ENCODE measurements around the gene AVPR1A.

AVPR1A gene

DNA sequence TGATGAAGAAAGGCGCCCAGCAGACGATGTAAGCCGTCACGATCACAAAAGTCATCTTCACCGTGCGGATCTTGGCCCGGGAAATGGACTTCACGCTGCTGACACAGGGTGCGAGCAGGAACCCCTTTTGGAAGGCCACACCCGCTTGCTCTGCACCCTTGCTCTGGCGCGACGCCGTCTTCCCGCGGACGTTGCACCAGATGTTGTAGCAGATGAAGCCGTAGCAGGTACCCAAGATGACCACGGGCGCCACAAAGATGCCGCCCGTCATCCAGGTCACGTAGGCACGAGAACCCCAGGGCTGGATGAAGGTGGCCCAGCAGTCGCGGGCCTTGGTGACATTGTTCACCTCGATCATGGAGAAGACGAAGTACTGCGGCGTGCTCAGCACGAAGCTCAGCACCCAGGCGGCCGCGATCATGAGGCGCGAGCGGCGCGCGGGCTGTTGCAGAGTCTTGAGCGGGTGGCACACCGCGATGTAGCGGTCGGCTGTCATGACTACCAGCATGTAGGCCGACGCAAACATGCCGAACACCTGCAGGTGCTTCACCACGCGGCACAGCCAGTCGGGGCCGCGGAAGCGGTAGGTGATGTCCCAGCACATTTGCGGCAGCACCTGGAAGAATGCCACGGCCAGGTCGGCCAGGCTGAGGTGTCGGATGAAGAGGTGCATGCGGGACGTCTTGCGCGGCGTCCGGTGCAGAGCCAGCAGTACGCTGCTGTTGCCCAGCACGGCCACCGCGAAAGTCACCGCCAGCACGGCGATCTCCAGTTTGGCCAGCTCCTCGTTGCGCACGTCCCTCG lies 890 bp downstream of the AVPR1A start:
- H3K9ac ChIP-seq (ENCODE audit: low read length), result peak overlapping the region; percentile 6
- H3K4me3 ChIP-seq (ENCODE audit: low read length), result peak overlapping the region; percentile 34
- H3K27me3 ChIP-seq (ENCODE audit: control insufficient read depth, insufficient read depth, low read length), result peaks cover 61% of the 10 kb centered on the region
- H3K9me3 ChIP-seq (ENCODE audit: control insufficient read depth, low read length), result no peaks in the 10 kb centered on the region
- no peaks in the 10 kb centered on the region for H3K36me3 ChIP-seq (ENCODE audit: control insufficient read depth, insufficient read depth, low read length)
- H3K4me1 ChIP-seq (ENCODE audit: control insufficient read depth, insufficient read depth, low read length), result peaks cover 22% of the 10 kb centered on the region

GRCh38 chr12:63144556-63144955 lies 6.4 kb downstream of the AVPR1A start:
- no peaks in the 10 kb centered on the region for H3K9me3 ChIP-seq (ENCODE audit: control insufficient read depth, low read length)

DNA sequence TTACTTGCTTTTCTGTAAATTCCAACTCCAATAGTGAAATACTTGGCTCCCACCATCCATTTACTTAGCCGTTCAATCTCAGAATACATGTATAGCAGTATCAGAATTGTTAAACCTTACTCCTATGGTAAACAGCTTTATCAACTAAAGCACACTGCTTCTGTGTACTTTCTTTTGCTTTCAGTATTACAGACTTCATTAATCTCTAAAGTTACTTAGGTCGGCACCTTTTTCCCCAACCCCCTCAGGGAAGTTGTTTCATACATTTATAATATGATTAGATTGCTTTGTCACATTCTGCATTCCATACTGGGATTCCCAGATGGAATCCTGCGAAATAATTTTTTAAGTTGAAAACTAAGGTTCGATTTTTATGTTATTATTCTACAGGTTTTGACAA lies 12.5 kb downstream of the AVPR1A start:
- no peaks in the 10 kb centered on the region for H3K36me3 ChIP-seq (ENCODE audit: control insufficient read depth, insufficient read depth, low read length)
- H3K4me3 ChIP-seq (ENCODE audit: low read length), result no peak overlapping the region
- H3K4me1 ChIP-seq (ENCODE audit: control insufficient read depth, insufficient read depth, low read length), result peaks cover 6% of the 10 kb centered on the region
- H3K27me3 ChIP-seq (ENCODE audit: control insufficient read depth, insufficient read depth, low read length), result no peaks in the 10 kb centered on the region
- H3K9ac ChIP-seq (ENCODE audit: low read length), result no peak overlapping the region
- no peaks in the 10 kb centered on the region for H3K9me3 ChIP-seq (ENCODE audit: control insufficient read depth, low read length)

More at GRCh38 chr12:63144556-63144955, 6.4 kb downstream of the AVPR1A start:
- Histone ChIP-seq H3K9ac (ENCODE audit: low read length) (no peak overlapping the region), H3K4me1 (ENCODE audit: control insufficient read depth, insufficient read depth, low read length) (no peaks in the 10 kb centered on the region), H3K27me3 (ENCODE audit: control insufficient read depth, insufficient read depth, low read length) (peaks cover 24% of the 10 kb centered on the region), H3K4me3 (ENCODE audit: low read length) (no peak overlapping the region), H3K36me3 (ENCODE audit: control insufficient read depth, insufficient read depth, low read length) (no peaks in the 10 kb centered on the region)

DNA sequence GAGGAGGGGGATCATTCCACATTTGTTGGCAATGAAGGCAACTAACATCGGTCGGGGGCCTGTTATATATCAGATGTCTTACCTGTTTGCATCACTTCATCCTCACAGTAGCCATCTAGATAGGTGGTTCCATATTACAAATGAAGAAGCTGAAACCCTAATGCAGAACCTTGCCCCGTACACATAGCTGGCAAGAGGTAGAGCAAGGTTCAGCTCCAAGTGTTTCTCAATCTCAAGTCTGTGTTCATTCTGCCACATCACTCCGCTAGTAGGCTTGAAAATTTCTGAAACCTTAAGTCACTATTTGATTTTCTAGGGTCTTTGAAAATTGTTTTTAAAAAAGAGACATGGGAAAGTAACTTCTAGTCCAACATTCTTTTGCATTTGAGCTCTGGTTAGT lies 17.0 kb downstream of the AVPR1A start:
- Histone ChIP-seq H3K9ac (ENCODE audit: low read length) (no peak overlapping the region), H3K4me1 (ENCODE audit: control insufficient read depth, insufficient read depth, low read length) (peaks cover 4% of the 10 kb centered on the region), H3K36me3 (ENCODE audit: control insufficient read depth, insufficient read depth, low read length) (no peaks in the 10 kb centered on the region)

DNA sequence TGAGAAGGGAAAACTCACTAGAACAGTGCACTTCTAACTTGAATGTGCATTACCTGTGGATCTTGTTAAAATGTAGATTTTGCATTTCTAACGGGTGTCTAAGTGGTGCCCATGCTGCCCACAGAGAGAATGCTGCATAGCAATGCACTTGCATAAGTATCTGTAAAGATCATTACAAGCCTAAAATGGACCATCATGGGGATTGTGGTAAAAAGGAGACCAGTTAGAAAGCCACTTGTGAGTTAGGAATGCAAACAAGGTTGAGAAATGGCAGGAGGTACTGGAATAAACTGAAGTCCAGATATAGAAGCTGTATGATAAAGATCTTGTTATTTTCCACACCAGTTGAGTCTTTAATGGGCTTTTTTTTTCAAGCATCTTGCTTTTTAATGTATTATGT lies 18.8 kb downstream of the AVPR1A start:
- Histone ChIP-seq H3K9me3 (ENCODE audit: control insufficient read depth, low read length) (no peaks in the 10 kb centered on the region), H3K4me3 (ENCODE audit: low read length) (no peak overlapping the region), H3K36me3 (ENCODE audit: control insufficient read depth, insufficient read depth, low read length) (no peaks in the 10 kb centered on the region), H3K4me1 (ENCODE audit: control insufficient read depth, insufficient read depth, low read length) (no peaks in the 10 kb centered on the region), H3K27me3 (ENCODE audit: control insufficient read depth, insufficient read depth, low read length) (no peaks in the 10 kb centered on the region), H3K9ac (ENCODE audit: low read length) (no peak overlapping the region)

More for the DNA sequence above, 17.0 kb downstream of the AVPR1A start:
- Histone ChIP-seq H3K9me3 (ENCODE audit: control insufficient read depth, low read length) (no peaks in the 10 kb centered on the region), H3K4me3 (ENCODE audit: low read length) (no peak overlapping the region), H3K27me3 (ENCODE audit: control insufficient read depth, insufficient read depth, low read length) (no peaks in the 10 kb centered on the region)

- Histone ChIP-seq H3K27me3 (ENCODE audit: control insufficient read depth, insufficient read depth, low read length) (no peaks in the 10 kb centered on the region), H3K4me3 (ENCODE audit: low read length) (no peak overlapping the region), H3K9me3 (ENCODE audit: control insufficient read depth, low read length) (no peaks in the 10 kb centered on the region), H3K36me3 (ENCODE audit: control insufficient read depth, insufficient read depth, low read length) (no peaks in the 10 kb centered on the region), H3K4me1 (ENCODE audit: control insufficient read depth, insufficient read depth, low read length) (no peaks in the 10 kb centered on the region), H3K9ac (ENCODE audit: low read length) (no peak overlapping the region)
Observed at GRCh38 chr12:63129927-63130326, 21.1 kb downstream of the AVPR1A start.

GRCh38 chr12:63124778-63125177 lies 26.2 kb downstream of the AVPR1A start:
- peaks cover 7% of the 10 kb centered on the region for H3K27me3 ChIP-seq (ENCODE audit: control insufficient read depth, insufficient read depth, low read length)
- H3K4me1 ChIP-seq (ENCODE audit: control insufficient read depth, insufficient read depth, low read length), result no peaks in the 10 kb centered on the region
- H3K36me3 ChIP-seq (ENCODE audit: control insufficient read depth, insufficient read depth, low read length), result no peaks in the 10 kb centered on the region
- H3K9ac ChIP-seq (ENCODE audit: low read length), result no peak overlapping the region
- no peaks in the 10 kb centered on the region for H3K9me3 ChIP-seq (ENCODE audit: control insufficient read depth, low read length)
- H3K4me3 ChIP-seq (ENCODE audit: low read length), result no peak overlapping the region

- H3K36me3 ChIP-seq (ENCODE audit: control insufficient read depth, insufficient read depth, low read length), result no peaks in the 10 kb centered on the region
- no peak overlapping the region for H3K9ac ChIP-seq (ENCODE audit: low read length)
- H3K4me1 ChIP-seq (ENCODE audit: control insufficient read depth, insufficient read depth, low read length), result no peaks in the 10 kb centered on the region
- no peaks in the 10 kb centered on the region for H3K27me3 ChIP-seq (ENCODE audit: control insufficient read depth, insufficient read depth, low read length)
- no peaks in the 10 kb centered on the region for H3K9me3 ChIP-seq (ENCODE audit: control insufficient read depth, low read length)
- H3K4me3 ChIP-seq (ENCODE audit: low read length), result no peak overlapping the region
Observed at GRCh38 chr12:63103494-63104131, 47.4 kb downstream of the AVPR1A start.

DNA sequence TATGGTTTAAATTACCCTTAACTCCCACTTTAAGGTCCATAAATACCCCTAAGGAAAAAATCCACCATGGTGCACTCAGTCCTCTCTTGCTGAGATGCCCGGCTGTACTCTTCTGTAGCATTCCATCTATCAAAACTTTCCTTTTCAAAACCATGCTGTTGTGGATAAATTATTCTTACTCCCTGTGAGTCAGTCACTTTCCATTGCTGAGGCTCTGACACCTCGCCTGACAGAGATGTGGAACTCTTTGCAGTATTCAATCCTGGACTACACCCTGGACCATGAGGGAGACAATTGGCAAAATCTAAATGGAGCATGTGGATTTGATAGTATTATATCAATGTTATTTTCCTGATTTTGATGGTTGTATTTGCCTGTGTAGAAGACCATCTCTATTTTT lies 49.1 kb downstream of the AVPR1A start:
- H3K4me3 ChIP-seq (ENCODE audit: low read length), result no peak overlapping the region
- H3K4me1 ChIP-seq (ENCODE audit: control insufficient read depth, insufficient read depth, low read length), result no peaks in the 10 kb centered on the region
- H3K27me3 ChIP-seq (ENCODE audit: control insufficient read depth, insufficient read depth, low read length), result no peaks in the 10 kb centered on the region
- H3K36me3 ChIP-seq (ENCODE audit: control insufficient read depth, insufficient read depth, low read length), result no peaks in the 10 kb centered on the region
- H3K9me3 ChIP-seq (ENCODE audit: control insufficient read depth, low read length), result no peaks in the 10 kb centered on the region
- H3K9ac ChIP-seq (ENCODE audit: low read length), result no peak overlapping the region

DNA sequence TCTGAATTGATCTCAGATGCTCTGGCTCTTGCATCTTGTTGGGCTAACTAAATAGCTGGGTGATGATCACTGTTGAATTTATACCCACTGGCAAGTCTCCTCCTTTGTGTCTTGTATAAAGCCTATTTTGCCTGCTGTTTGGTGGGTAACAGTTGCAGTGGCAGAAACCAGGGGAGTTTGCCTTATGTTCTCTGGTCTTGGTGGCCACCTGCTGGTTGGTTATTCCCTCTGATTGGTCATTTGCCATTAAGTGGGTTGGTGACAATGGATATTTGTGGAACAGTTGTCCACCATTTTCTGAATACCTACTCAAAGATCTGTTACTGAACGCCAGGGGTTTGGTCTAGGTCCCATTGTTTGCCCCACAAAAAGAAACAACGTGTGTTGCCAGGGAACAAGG lies 52.1 kb downstream of the AVPR1A start:
- Histone ChIP-seq H3K4me1 (ENCODE audit: control insufficient read depth, insufficient read depth, low read length) (peaks cover 3% of the 10 kb centered on the region), H3K36me3 (ENCODE audit: control insufficient read depth, insufficient read depth, low read length) (no peaks in the 10 kb centered on the region), H3K27me3 (ENCODE audit: control insufficient read depth, insufficient read depth, low read length) (no peaks in the 10 kb centered on the region), H3K4me3 (ENCODE audit: low read length) (no peak overlapping the region), H3K9me3 (ENCODE audit: control insufficient read depth, low read length) (no peaks in the 10 kb centered on the region), H3K9ac (ENCODE audit: low read length) (no peak overlapping the region)

DNA sequence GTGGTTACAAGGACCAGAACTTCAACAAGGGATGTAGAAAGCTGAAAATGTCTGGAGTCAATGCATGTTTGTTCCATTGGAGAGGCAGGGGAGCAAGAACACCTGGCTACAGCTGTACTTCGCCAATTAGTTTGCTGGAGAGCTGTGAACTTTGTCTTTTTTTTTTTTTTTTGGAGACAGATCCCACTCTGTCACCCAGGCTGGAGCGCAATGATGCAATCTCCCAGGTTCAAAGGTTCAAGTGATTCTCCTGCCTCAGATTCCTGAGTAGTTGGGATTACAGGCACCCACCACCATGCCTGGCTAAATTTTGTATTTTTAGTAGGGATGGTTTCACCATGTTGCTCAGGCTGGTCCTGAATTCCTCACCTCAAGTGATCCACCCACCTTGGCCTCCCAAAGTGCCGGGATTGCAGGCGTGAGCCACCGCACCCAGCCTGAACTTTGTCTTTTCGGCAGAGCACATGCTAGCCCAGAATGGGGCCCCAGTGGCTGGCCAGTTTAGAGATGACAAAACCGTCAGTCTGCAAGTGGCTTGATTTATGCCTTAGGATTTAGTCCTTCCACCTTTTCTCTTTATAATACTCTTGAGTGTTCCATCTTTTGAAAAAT lies 55.5 kb downstream of the AVPR1A start:
- no peaks in the 10 kb centered on the region for H3K9me3 ChIP-seq (ENCODE audit: control insufficient read depth, low read length)
- H3K4me3 ChIP-seq (ENCODE audit: low read length), result no peak overlapping the region
- H3K36me3 ChIP-seq (ENCODE audit: control insufficient read depth, insufficient read depth, low read length), result no peaks in the 10 kb centered on the region
- H3K4me1 ChIP-seq (ENCODE audit: control insufficient read depth, insufficient read depth, low read length), result peaks cover 3% of the 10 kb centered on the region
- no peak overlapping the region for H3K9ac ChIP-seq (ENCODE audit: low read length)
- no peaks in the 10 kb centered on the region for H3K27me3 ChIP-seq (ENCODE audit: control insufficient read depth, insufficient read depth, low read length)

DNA sequence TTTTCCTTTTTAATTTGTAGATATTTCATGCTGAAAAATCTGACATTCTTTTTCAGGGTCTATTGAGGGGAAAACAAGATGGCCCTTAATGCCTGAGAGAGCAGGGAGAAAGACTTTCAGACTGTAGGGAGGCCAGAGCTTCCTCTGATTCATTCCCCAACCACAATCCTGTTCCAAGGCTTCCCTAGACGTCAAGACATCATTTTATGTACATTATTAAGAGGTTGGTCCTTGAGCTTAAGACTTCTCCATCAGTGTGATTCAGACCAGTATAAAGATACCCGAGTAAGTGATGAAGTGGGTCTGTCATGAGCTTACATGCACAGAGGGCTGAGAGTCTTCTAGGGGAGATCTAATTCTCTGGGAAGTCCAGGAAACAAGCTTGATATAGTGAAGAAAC lies 57.3 kb downstream of the AVPR1A start:
- Histone ChIP-seq H3K9me3 (ENCODE audit: control insufficient read depth, low read length) (no peaks in the 10 kb centered on the region), H3K27me3 (ENCODE audit: control insufficient read depth, insufficient read depth, low read length) (no peaks in the 10 kb centered on the region), H3K4me1 (ENCODE audit: control insufficient read depth, insufficient read depth, low read length) (peaks cover 3% of the 10 kb centered on the region), H3K36me3 (ENCODE audit: control insufficient read depth, insufficient read depth, low read length) (no peaks in the 10 kb centered on the region), H3K9ac (ENCODE audit: low read length) (no peak overlapping the region), H3K4me3 (ENCODE audit: low read length) (no peak overlapping the region)

Data from mucosa of stomach (tissue), 1 donor.